Esophagus muscularis mucosa (tissue), 3 donors: ENCODE data around the gene PPP1R17.

Source experiments
- CTCF ChIP-seq, 3 experiments: fragments of 200-600 bp in 2 of 3; fragments of 450-650 bp in 1 of 3; sonication (generic) in 2 of 3; IDR thresholded peaks; one replicate each; pipeline ENCODE4 v1.5.1; 2017 to 2019; ENCODE audit warnings: antibody characterized with exemption in 3 of 3, mild to moderate bottlenecking in 2 of 3, moderate library complexity in 1 of 3
- EP300 ChIP-seq: sonication (generic); formaldehyde crosslinking; IDR thresholded peaks from one replicate; pipeline ENCODE4 v1.6.1; 2017; ENCODE audit warnings: antibody characterized with exemption

- TF ChIP-seq CTCF (IDR thresholded peaks at IDR 0.05) (no peak), EP300 (no peak)
Measured at GRCh38 chr7:31747553-31747952, 60.5 kb downstream of the PPP1R17 start.
